ENCODE measurements around the gene C13orf46.

C13orf46 gene

DNA sequence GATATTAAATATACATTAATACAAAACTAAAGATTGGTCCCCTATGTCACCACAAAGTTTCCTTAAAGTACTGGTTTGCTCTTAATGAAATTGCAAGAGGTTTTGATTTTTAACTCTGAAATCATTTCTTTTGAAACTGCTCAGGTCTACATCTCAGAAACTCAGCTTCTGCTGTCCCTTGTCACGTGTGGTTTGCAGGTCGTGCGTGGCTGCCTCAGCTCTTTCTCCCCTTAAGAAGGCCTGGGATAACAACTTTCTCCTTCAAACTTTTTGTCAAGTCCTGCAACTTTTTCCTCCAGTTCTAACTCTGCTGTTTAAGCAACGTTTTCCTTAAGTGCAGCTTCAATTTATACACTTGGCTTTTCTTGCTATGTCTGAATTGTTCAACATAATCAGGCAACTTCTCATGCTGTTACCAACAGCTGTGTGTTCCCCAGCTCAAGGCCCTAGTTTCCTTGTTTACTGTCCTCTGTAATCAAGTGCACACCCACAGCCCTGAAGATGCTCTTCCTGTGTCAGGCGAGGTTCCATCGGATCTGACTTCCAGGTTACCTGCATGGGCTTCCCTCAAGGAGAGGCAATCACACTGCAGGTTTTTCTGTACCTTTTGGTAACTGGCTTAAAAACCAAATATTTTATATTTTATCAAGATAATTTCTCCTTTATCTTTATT, 13.5 kb downstream of the C13orf46 start:
- no peak for DNase-seq (ENCODE audit: low read depth)
- H3K4me3 ChIP-seq (ENCODE audit: control insufficient read depth, low read depth, low read length), result no peak overlapping the region
- TF ChIP-seq CTCF (conservative IDR thresholded peaks at IDR 0.05; ENCODE audit: control insufficient read depth, insufficient read depth, low read depth, low read length), result no peak

DNA sequence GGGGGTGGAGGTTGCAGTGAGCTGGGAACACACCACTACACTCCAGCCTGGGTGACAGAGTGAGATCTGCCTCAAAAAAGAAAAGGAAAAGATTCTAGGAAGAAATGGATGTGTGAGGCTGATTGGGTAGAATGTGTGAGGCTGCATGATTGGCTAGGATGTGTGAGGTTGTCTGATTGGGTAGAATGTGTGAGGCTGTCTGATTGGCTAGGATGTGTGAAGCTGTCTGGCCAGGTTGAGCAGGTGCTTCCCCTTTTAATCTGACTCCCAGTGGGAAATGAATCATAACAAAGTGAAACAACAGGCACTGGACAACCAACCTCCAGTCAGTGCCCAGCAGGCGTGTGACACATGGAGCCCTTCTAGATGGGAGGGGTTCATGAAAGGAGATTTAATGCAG, 14.7 kb downstream of the C13orf46 start:
- no peak for TF ChIP-seq CTCF (conservative IDR thresholded peaks at IDR 0.05; ENCODE audit: control insufficient read depth, insufficient read depth, low read depth, low read length)
- peak; percentile 23 for DNase-seq (ENCODE audit: low read depth)
- H3K4me3 ChIP-seq (ENCODE audit: control insufficient read depth, low read depth, low read length), result no peak overlapping the region

DNA sequence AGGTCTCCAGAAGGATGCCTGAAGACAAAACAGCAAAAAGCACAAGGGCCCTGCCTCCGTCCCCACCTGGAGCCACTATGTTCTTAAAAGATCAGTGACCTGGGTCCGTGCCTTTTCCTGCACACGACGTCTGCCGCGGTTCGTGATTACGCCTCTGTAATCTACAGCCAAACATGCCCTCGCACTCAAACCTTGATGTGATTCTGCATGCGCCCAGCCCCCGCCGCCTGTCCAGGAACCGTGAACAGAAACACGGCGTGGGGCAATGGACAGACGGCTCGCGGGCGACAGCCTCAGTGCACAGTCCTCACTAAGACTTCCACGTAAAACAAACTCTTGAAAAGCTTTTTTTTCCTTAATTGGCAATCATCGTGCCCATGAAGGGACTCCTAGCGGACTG, 15.5 kb downstream of the C13orf46 start:
- DNase-seq (ENCODE audit: low read depth), result no peak
- no peak overlapping the region for H3K4me3 ChIP-seq (ENCODE audit: control insufficient read depth, low read depth, low read length)
- no peak for TF ChIP-seq CTCF (conservative IDR thresholded peaks at IDR 0.05; ENCODE audit: control insufficient read depth, insufficient read depth, low read depth, low read length)

- H3K4me3 ChIP-seq (ENCODE audit: control insufficient read depth, low read depth, low read length), result no peak overlapping the region
- DNase-seq (ENCODE audit: low read depth), result no peak
- TF ChIP-seq CTCF (conservative IDR thresholded peaks at IDR 0.05; ENCODE audit: control insufficient read depth, insufficient read depth, low read depth, low read length), result no peak
Observed at GRCh38 chr13:113956571-113956970, 17.3 kb downstream of the C13orf46 start.

DNA sequence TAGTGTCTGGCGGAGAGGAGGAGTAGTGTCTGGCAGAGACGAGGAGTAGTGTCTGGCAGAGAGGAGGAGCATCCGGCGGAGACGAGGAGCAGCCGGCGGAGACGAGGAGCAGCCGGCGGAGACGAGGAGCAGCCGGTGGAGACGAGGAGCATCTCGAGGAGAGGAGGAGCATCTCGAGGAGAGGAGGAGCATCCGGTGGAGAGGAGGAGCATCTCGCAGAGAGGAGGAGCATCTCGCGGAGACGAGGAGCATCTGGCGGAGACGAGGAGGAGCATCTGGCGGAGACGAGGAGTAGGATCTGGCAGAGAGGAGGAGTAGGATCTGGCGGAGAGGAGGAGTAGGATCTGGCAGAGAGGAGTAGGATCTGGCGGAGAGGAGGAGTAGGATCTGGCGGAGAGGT, 18.2 kb downstream of the C13orf46 start:
- no peak overlapping the region for H3K4me3 ChIP-seq (ENCODE audit: control insufficient read depth, low read depth, low read length)
- no peak for TF ChIP-seq CTCF (conservative IDR thresholded peaks at IDR 0.05; ENCODE audit: control insufficient read depth, insufficient read depth, low read depth, low read length)
- DNase-seq (ENCODE audit: low read depth), result no peak

DNA sequence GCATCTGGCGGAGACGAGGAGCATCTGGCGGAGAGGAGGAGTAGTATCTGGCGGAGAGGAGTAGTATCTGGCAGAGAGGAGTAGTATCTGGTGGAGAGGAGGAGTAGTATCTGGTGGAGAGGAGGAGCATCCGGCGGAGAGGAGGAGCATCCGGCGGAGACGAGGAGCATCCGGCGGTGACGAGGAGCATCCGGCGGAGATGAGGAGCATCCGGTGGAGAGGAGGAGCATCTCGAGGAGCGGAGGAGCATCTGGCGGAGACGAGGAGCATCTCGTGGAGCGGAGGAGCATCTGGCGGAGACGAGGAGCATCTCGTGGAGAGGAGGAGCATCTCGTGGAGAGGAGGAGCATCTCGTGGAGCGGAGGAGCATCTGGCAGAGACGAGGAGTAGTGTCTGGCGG, 18.6 kb downstream of the C13orf46 start:
- no peak for TF ChIP-seq CTCF (conservative IDR thresholded peaks at IDR 0.05; ENCODE audit: control insufficient read depth, insufficient read depth, low read depth, low read length)
- no peak for DNase-seq (ENCODE audit: low read depth)
- no peak overlapping the region for H3K4me3 ChIP-seq (ENCODE audit: control insufficient read depth, low read depth, low read length)

All from fibroblast of mammary gland (primary cell).